Erythroblast (primary cell): ENCODE measurements around the gene SGCE.
"Not testable (repeated sequence)": the region's sequence is repeated elsewhere in the genome, so short reads cannot be mapped to it uniquely, and the experiment has no call there.

ENCODE experiments used
- DNase-seq, 2 experiments: peaks; one replicate each; lab custom pipeline; 2025; lab: John Stamatoyannopoulos, UW
- GATA1 ChIP-seq: IDR thresholded peaks from 2 replicates; pipeline ENCODE4 v1.6.1; 2011; ENCODE audit warnings: low read depth, mild to moderate bottlenecking, control low read depth, low read length, moderate library complexity
- POLR2A ChIP-seq: IDR thresholded peaks from 2 replicates; pipeline ENCODE4 v1.6.1; 2011; ENCODE audit warnings: mild to moderate bottlenecking, low read length

The SGCE gene, protein sequence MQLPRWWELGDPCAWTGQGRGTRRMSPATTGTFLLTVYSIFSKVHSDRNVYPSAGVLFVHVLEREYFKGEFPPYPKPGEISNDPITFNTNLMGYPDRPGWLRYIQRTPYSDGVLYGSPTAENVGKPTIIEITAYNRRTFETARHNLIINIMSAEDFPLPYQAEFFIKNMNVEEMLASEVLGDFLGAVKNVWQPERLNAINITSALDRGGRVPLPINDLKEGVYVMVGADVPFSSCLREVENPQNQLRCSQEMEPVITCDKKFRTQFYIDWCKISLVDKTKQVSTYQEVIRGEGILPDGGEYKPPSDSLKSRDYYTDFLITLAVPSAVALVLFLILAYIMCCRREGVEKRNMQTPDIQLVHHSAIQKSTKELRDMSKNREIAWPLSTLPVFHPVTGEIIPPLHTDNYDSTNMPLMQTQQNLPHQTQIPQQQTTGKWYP

DNA sequence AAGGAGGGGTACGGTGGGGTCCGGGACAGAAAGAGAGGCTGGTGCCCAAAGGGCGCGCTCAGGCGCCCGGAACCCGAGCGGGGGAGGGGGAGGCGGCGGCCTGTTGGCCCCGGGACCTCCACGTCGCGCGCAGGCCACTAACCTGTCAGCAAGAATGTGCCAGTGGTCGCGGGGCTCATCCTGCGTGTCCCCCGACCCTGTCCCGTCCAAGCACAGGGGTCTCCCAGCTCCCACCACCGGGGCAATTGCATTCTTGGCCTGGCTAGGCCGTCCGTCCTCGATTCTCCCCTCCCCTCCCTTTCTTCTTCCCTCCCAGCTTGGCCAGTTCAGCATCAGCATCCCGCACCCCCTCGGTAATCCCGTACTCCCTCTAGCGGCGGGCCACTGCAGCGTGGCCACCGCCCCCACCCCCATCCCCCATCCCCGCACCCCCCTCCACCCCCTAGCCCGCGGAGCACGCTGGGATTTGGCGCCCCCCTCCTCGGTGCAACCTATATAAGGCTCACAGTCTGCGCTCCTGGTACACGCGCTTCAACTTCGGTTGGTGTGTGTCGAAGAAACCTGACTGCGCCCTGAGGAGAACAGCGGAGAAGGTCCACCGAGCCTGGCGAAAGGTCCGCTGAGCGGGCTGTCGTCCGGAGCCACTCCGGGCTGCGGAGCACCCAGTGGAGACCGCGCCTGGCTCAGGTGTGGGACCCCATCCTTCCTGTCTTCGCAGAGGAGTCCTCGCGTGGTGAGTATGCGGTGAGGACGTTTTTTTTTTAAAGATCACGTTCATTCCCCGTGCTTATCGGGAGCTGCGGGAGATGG lies at the start of gene SGCE:
SGCE (minus strand) TSS at position 286 of the 810 bp plus-strand sequence; CDS start at position 251, 35 bp downstream.
- TF ChIP-seq POLR2A: no peak
- TF ChIP-seq GATA1: no peak
- peak; percentile 45 to 57 for DNase-seq

DNA sequence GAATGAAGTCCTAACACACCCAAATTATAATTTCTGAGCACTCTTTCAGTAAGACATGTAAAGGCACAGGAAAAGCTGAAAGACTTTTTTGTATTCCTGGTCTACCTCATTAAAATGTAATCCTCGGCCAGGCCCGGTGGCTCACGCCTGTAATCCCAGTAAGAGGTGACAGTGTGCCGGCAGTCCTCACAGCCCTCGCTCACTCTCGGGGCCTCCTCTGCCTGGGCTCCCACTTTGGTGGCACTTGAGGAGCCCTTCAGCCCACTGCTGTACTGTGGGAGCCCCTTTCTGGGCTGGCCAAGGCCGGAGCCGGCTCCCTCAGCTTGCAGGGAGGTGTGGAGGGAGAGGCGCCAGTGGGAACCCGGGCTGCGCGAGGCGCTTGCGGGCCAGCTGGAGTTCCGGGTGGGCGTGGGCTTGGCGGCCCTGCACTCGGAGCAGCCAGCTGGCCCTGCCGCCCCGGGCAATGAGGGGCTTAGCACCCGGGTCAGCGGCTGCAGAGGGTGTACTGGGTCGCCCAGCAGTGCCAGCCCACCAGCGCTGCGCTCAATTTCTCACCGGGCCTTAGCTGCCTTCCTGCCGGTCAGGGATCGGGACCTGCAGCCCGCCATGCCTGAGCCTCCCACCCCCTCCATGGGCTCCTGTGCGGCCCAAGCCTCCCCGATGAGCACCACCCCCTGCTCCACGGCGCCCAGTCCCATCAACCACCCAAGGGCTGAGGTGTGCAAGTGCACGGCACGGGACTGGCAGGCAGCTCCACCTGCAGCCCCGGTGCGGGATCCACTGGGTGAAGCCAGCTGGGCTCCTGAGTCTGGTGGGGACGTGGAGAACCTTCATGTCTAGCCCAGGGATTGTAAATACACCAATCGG lies 49.5 kb upstream of the SGCE start:
- DNase-seq: not testable (repeated sequence)

DNA sequence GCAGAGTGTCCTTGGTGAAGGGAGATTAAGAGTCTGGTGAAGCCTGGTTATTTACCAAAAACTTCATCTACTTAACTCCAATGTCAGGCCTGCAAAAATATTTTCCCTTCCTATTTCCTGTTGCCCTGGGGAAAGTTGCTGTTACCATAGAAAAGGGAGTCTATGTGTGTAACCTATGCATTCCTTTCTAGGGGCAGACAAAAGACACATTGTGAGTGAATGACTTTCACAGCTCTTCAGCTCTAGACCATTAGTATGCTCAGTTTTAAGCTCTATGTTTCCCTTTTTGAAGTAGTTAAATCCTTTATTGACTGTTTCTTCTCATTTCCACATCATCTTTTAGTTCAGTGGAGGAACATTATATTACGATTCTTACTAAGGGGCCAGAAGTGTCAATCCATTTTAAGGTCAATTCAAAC lies 45.6 kb upstream of the SGCE start:
- TF ChIP-seq GATA1: no peak
- no peak for TF ChIP-seq POLR2A
- no peak for DNase-seq

DNA sequence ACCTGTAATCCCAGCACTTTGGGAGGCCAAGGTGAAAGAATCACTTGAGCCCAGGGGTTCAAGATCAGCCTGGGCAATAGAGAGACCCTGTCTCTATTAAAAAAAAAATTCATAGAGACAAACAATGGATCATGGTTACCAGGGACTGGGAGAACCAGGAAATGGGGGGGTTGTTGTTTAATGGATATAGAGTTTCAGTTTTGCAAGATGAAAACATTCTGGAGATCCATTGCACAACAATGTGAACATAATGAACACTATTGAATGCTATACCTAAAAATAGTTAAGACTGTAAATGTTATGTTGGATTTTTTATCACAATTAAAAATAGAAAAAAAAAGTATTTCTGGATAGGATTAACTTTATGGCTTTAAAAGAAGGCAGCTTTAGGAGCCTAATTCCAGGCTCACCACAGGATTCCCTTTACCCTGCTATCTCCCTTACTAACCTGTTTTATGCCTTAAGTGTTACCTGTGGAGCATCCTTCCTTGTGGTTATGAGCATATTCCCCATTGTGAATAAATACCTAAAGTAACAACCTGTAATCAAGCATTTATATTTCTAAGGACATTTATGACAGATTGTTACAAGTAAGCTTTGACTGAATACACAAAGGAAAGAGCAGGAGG lies 45.1 kb upstream of the SGCE start:
- no peak for DNase-seq
- TF ChIP-seq POLR2A (no peak), GATA1 (no peak)

DNA sequence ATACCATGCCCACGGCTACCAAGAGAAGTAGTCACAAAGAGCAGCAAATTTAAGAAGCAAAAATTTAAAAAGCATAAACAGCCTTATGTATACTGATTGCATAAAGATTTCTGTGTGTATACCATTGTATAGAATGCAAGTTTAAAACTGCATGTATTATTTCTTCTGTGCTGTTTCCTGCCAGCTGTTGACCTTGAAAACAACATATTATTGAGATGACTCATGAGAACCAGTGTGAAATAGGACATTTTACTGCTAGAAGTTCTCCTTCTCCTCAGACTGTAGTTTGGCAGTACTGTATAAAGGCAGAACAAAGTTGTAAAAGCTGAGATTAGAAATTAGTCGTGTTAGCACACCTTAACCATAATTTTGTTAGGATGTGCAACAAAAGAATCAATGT lies 42.3 kb upstream of the SGCE start:
- TF ChIP-seq GATA1 (no peak), POLR2A (no peak)
- no peak for DNase-seq

DNA sequence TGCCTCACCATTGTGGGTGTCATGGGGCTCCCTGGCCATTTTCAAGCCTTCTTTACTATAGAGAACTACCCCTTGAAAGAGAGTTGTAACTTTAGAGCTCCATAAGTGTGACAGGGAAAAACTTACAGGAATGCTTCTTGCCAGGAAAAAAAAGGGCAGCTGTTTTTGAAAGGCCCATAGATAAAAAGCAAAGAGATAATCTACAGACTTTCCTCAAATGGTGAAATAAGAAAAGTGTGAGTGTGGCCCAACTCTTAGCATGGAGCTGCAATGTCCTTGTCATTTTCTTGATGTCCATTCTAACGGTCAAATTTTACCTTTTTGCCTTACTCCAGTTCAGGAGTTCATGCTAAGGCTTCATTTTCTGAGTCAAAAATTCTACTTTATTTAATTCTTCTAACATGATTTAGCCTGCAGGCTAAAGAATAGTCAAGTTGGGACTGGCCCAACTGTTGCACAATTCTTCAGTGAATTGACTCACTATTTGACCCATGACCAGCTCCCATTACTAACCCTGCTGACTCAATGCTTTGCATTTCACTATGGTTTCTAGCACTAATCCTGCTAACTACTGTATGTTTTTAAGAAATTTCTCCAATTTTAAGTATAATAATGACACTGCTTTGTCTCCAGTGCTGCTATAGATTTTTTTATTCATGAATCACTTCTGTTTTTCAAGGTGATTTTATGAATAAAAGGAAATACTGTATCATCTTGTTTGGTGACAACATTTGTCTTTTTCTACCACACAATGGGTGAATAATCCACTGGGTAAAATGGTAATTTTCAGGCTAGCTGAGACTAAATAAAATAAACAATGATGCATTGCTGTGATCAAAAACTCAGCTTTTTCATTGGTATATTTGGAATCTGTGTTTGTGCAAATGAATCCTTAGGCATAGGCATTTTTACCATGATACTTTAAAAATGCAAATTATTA lies 41.4 kb upstream of the SGCE start:
- TF ChIP-seq GATA1: no peak
- no peak for TF ChIP-seq POLR2A
- DNase-seq: peak in 1 of 2 experiments; percentile 1

DNA sequence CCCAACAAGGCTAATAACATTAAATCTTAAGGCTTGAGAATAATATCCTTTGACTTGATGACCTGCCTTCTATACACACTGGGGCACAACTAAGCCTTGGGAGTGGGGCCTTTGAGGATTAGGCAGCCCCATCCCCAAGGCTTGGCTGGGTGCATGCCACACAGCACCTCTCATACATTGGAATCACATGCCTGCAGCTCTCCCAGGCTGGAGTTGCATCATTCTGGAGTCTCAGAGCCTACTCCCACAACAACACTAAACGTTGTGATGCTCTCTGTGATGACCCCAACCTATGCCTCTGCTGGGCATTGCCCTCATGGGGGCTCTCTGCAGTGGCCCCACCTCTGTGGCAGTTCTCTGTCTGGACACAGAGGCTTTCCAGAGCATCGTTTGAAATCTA lies 31.9 kb upstream of the SGCE start:
- TF ChIP-seq POLR2A: no peak
- TF ChIP-seq GATA1: no peak
- DNase-seq: no peak

DNA sequence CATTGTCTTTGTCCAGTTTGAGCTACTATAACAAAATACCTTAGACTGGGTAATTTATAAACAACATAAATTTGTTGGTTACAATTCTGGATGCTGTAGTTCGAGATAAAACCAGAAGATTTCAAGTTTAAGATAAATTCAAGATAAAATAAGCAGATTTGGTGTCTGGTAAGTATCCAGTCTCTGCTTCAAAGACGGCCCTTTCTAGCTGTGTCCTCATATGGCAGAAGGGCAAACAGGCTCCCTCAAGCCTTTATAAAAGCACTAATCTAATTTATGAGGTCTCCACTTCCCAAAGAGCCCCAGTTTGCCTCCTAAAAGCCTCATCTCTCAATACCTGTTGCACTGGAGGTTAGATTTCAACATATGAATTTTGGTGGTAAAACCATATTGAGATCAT lies 31.1 kb upstream of the SGCE start:
- DNase-seq: no peak
- no peak for TF ChIP-seq POLR2A
- TF ChIP-seq GATA1: no peak

DNA sequence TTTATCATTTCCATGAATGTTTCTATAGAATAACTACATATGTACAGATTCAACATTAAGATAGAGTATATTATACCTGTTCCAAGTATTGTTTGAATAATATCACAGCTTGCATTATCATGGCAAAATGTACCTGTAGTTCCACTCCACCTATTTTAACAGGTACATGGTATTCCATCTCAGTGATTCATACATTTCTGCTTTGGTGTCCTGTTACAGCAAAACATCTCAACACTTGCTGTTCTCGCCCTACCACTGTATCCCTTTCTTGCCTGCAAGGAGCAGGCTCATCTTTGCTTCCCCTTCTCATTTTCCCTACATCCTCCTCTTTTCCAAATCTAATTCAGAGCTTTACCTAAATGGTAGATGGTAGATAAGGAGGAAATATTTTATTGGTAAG lies 27.1 kb upstream of the SGCE start:
- DNase-seq: no peak
- TF ChIP-seq POLR2A: no peak
- TF ChIP-seq GATA1: no peak

DNA sequence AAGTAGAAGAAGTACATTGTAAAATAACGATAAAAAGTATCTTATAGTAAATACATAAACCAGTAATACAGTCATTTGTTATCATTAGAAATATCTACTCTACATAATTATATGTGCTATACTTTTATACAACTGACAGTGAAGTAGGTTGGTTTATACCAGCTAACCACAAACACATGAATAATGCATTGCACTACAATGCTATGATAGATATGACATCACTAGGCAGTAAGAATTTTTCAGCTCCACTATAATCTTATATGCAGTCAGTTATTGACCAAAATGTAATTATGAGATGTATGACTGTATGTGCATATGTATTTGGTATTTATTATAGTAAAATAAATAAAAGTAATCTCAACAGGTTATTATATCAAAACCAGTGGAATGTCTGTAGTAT lies 23.4 kb upstream of the SGCE start:
- no peak for DNase-seq
- TF ChIP-seq POLR2A (no peak), GATA1 (no peak)

DNA sequence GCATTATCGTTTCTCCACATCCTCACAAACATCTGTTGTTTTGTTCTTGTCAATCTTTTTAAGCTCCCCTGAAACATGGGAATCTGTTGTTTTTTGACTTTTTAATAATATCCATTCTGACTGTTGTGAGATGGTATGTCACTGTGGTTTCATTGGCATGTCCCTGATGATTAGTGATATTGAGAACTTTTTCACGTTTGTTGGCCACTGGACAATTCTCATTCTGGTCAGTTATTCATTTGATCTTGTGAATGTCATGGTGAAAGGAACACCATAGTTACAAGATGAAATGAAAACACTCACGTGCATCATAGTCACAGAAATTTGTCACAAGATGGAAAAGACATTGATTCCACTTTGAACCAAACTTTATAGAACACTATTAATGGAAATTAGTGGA lies 20.5 kb upstream of the SGCE start:
- no peak for TF ChIP-seq POLR2A
- no peak for TF ChIP-seq GATA1

DNA sequence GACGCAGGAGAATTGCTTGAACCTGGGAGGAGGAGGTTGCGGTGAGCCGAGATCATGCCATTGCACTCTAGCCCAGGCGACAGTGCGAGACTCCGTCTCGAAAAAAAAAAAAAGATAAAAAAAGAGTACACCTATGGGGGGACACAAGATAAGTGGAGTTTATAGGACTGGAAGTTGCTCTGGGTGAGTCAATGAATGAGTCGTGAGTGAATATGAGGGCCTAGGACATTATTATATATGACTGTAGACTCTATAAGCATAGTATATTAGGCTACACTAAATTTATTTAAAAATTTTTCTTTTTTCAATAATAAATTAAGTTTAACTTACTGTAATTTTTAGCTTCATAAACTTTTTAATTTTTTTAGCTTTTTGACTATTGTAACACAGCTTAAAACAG lies 19.4 kb upstream of the SGCE start:
- TF ChIP-seq GATA1 (no peak), POLR2A (no peak)
- no peak for DNase-seq

More for the DNA sequence above, 20.5 kb upstream of the SGCE start:
- DNase-seq: no peak

DNA sequence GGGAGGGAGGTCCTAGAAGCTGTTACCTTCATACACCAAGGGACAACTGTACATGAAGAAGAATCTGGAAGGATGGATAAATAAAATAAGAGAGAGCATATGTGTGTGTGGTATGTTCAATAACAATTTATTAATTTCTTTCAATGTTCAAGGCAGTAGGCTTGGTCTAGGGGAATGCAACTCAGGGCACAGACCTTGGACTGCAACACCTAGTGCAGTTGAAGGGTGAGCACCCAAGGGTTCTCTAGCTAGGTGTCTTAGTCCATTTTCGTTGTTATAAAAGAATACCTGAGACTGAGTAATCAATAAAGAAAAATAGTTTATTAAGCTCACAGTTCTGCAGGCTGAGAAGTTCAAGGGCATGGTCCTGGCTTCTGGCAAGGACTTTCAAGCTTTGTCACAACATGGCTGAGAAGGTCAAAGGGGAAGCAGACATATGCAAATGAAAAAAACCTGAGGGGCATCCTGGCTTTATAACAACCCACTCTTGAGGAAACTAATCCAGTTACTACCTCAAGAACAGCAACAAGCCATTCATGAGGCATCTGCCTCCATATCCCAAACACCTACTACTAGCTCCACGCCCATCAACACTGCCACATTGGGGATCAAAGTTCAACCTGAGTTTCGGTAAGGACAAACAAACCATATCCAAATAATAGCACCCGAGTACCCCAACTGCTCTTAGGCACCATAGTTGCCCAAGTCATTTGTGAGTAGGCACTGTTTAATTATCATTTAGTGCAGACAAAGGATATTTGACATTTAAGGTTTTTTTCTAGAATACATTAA lies 15.7 kb upstream of the SGCE start:
- no peak for DNase-seq
- TF ChIP-seq GATA1 (no peak), POLR2A (no peak)
